ENCODE measurements around the gene CNOT1.

The CNOT1 gene

DNA sequence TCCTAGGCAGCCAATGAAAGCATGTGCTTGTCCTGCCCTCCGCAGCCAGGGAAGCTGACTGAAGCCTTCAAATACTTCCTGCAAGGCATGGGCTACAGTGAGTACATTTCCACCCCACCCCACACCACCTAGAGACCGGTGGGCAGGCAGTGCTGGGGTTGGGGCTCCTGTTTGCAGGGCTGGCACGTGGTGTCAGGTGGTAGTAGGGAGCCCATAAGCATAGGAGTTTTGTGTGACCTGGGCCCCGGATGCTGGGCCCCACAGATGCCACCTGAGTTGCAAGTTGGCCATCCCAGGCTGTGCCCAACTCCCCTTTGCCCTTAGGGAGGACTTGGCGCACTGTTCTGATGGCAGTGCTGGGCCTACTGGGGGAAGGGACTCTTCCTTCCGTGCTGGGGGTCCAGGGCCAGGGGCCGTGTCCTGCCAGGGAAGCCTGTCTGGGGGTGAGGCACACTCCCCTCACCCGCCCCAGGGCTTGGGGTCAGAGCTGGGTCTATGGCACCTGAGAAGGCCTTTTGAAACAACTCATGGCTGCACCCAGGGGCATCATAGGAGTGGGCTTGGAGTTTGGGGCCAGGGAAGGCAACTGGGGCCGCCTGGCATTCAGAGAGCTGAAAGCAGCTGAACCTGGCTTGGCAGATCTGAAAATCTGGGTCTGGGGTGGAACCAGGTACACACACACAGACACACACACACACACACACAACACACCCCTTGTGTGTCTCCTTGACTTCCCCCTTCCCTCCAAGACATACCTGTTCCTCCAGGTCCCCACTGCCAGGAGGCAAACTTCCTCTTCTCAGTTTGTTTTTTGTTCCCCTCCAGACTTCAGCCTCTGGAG lies 120.2 kb downstream of the CNOT1 start:
- H3K79me2 ChIP-seq (ENCODE audit: insufficient read depth, low read length), result no peaks in the 10 kb centered on the region
- H3K9ac ChIP-seq (ENCODE audit: low read depth, low read length, poor library complexity, severe bottlenecking), result no peak overlapping the region
- no peak overlapping the region for H2AFZ ChIP-seq (ENCODE audit: low read length)
- no peak overlapping the region for H3K4me2 ChIP-seq (ENCODE audit: low read depth, low read length, poor library complexity, severe bottlenecking)
- H3K9me2 ChIP-seq (replicated peaks; ENCODE audit: low read depth, low read length), result no peaks in the 10 kb centered on the region
- TF ChIP-seq EZH2phosphoT487 (IDR thresholded peaks at IDR 0.05; ENCODE audit: borderline replicate concordance), result no peak
- TF ChIP-seq, protein P1, sequence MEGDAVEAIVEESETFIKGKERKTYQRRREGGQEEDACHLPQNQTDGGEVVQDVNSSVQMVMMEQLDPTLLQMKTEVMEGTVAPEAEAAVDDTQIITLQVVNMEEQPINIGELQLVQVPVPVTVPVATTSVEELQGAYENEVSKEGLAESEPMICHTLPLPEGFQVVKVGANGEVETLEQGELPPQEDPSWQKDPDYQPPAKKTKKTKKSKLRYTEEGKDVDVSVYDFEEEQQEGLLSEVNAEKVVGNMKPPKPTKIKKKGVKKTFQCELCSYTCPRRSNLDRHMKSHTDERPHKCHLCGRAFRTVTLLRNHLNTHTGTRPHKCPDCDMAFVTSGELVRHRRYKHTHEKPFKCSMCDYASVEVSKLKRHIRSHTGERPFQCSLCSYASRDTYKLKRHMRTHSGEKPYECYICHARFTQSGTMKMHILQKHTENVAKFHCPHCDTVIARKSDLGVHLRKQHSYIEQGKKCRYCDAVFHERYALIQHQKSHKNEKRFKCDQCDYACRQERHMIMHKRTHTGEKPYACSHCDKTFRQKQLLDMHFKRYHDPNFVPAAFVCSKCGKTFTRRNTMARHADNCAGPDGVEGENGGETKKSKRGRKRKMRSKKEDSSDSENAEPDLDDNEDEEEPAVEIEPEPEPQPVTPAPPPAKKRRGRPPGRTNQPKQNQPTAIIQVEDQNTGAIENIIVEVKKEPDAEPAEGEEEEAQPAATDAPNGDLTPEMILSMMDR (conservative IDR thresholded peaks at IDR 0.05; ENCODE audit: low read length), result no peak
- no peaks in the 10 kb centered on the region for H4K20me1 ChIP-seq (ENCODE audit: insufficient read depth, low read length, poor library complexity, severe bottlenecking)
- H3K4me3 ChIP-seq (ENCODE audit: low read length, poor library complexity, severe bottlenecking), result no peak overlapping the region
- H3K4me1 ChIP-seq (ENCODE audit: insufficient read depth, low read length, poor library complexity, severe bottlenecking), result no peaks in the 10 kb centered on the region
- no peaks in the 10 kb centered on the region for H3K36me3 ChIP-seq (ENCODE audit: insufficient read depth, low read length)
- no peaks in the 10 kb centered on the region for H3K27me3 ChIP-seq (ENCODE audit: insufficient read depth, low read length, poor library complexity, severe bottlenecking)
- no peaks in the 10 kb centered on the region for H3F3A ChIP-seq (ENCODE audit: low read depth)
- H3K9me3 ChIP-seq (ENCODE audit: insufficient read depth, low read depth, low read length), result no peaks in the 10 kb centered on the region

DNA sequence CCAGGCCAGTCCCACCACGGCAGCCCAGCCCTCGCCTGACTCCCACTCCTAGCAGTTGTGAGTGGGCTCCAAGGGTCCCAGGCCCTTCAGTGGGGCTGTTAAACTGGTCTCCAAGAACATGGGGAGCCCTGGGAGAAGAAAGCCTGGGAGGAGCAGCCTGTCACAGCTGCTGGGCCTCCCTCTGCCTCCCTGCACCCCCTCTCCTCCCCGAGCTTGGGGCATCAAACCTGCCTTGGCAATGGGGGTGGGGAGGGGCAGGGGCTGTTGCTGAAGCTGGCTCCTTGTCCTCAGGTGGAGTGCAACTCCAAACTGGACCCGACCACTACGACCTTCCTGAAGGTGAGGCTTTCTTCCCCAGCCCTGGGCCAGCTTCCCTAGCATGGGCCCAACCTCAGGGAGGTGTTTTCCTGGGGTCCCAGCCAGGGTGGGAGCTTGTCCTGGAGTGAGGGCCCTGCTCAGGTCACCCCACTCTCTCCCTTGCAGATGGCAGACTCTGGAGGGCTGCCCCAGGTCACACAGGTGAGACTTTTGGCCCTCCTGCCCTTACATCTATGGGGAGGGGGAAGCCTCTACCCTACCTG lies 120.9 kb downstream of the CNOT1 start:
- H3K9ac ChIP-seq (ENCODE audit: low read depth, low read length, poor library complexity, severe bottlenecking), result no peak overlapping the region
- no peaks in the 10 kb centered on the region for H3K36me3 ChIP-seq (ENCODE audit: insufficient read depth, low read length)
- H2AFZ ChIP-seq (ENCODE audit: low read length), result no peak overlapping the region

DNA sequence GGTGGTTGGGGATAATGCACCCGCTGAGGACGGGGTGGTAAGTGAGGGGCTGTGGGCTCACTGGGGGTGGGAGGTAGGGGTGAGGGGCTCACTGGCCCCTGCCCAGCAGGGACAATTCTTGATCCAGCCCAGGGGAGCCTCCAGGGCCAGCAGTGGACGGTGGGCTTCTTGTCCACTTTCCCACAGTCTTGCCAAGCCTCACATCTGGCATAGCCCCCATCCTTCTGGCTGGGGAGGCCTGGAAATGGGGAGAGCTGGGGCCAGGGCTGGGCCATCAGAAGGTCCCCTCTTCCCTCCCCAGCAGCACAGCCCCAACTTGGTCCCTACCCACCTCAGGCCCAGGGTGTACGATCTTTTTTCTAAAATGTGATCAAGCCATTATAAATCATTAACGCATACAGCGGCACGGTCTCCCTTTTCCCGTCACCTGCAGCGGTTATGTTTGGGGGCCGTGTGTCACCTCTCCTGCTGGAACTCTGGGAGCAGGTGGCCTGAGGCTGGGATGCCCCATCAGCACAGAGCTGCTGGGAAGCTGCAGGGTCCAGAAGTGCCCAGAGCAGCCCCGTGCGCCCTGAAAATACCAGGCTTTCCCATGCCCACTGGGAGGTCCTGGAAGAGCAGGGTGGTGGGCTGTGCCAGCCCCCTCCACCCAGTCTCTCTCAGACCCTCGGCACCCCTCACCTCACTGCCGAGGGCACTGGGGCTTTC lies 121.5 kb downstream of the CNOT1 start:
- H3K36me3 ChIP-seq (ENCODE audit: insufficient read depth, low read length), result no peaks in the 10 kb centered on the region
- no peaks in the 10 kb centered on the region for H3K9me3 ChIP-seq (ENCODE audit: insufficient read depth, low read depth, low read length)
- H3K27me3 ChIP-seq (ENCODE audit: insufficient read depth, low read length, poor library complexity, severe bottlenecking), result no peaks in the 10 kb centered on the region
- H3K4me3 ChIP-seq (ENCODE audit: low read length, poor library complexity, severe bottlenecking), result no peak overlapping the region
- no peaks in the 10 kb centered on the region for H3F3A ChIP-seq (ENCODE audit: low read depth)
- TF ChIP-seq EZH2phosphoT487 (IDR thresholded peaks at IDR 0.05; ENCODE audit: borderline replicate concordance), result no peak
- TF ChIP-seq, protein P1 (conservative IDR thresholded peaks at IDR 0.05; ENCODE audit: low read length), result no peak
- no peaks in the 10 kb centered on the region for H3K4me1 ChIP-seq (ENCODE audit: insufficient read depth, low read length, poor library complexity, severe bottlenecking)
- no peak overlapping the region for H3K4me2 ChIP-seq (ENCODE audit: low read depth, low read length, poor library complexity, severe bottlenecking)
- no peaks in the 10 kb centered on the region for H3K9me2 ChIP-seq (replicated peaks; ENCODE audit: low read depth, low read length)
- H3K79me2 ChIP-seq (ENCODE audit: insufficient read depth, low read length), result no peaks in the 10 kb centered on the region
- no peaks in the 10 kb centered on the region for H4K20me1 ChIP-seq (ENCODE audit: insufficient read depth, low read length, poor library complexity, severe bottlenecking)
- H3K9ac ChIP-seq (ENCODE audit: low read depth, low read length, poor library complexity, severe bottlenecking), result no peak overlapping the region
- H2AFZ ChIP-seq (ENCODE audit: low read length), result no peak overlapping the region

More for the DNA sequence above, 120.9 kb downstream of the CNOT1 start:
- Histone ChIP-seq H3K9me2 (replicated peaks; ENCODE audit: low read depth, low read length) (no peaks in the 10 kb centered on the region), H3K4me2 (ENCODE audit: low read depth, low read length, poor library complexity, severe bottlenecking) (no peak overlapping the region), H3K27me3 (ENCODE audit: insufficient read depth, low read length, poor library complexity, severe bottlenecking) (no peaks in the 10 kb centered on the region), H3K79me2 (ENCODE audit: insufficient read depth, low read length) (no peaks in the 10 kb centered on the region), H3F3A (ENCODE audit: low read depth) (no peaks in the 10 kb centered on the region), H3K4me1 (ENCODE audit: insufficient read depth, low read length, poor library complexity, severe bottlenecking) (no peaks in the 10 kb centered on the region), H3K4me3 (ENCODE audit: low read length, poor library complexity, severe bottlenecking) (no peak overlapping the region), H4K20me1 (ENCODE audit: insufficient read depth, low read length, poor library complexity, severe bottlenecking) (no peaks in the 10 kb centered on the region), H3K9me3 (ENCODE audit: insufficient read depth, low read depth, low read length) (no peaks in the 10 kb centered on the region)
- no peak for TF ChIP-seq EZH2phosphoT487 (IDR thresholded peaks at IDR 0.05; ENCODE audit: borderline replicate concordance)
- TF ChIP-seq, protein P1 (conservative IDR thresholded peaks at IDR 0.05; ENCODE audit: low read length), result no peak

Measured in Loucy (cell line).